Measurements from ENCODE around the gene BAIAP3.
A peak's percentile ranks its signal among the peaks of the same experiment; 100 is the strongest.

The BAIAP3 gene

GRCh38 chr16:1311738-1312466 is 21.5 kb upstream of the BAIAP3 start:
- Histone ChIP-seq H3K27ac (ENCODE audit: low read depth, low read length) (no peak overlapping the region), H3K9me3 (ENCODE audit: control insufficient read depth, insufficient read depth, low read length) (no peaks in the 10 kb centered on the region; the same call in 1 of the 2 replicates), H3K27me3 (ENCODE audit: control insufficient read depth, low read length) (no peaks in the 10 kb centered on the region), H3K9me2 (replicated peaks; ENCODE audit: control insufficient read depth, low read length) (no peaks in the 10 kb centered on the region), H3K79me2 (ENCODE audit: control insufficient read depth, low read length) (peaks cover 71% of the 10 kb centered on the region), H3K4me2 (ENCODE audit: low read length) (peak overlapping the region; percentile 92), H3F3A (ENCODE audit: control insufficient read depth, insufficient read depth) (no peaks in the 10 kb centered on the region; the same call in 1 of the 2 replicates), H3K4me1 (ENCODE audit: control insufficient read depth, low read length) (peaks cover 19% of the 10 kb centered on the region), H3K4me3 (ENCODE audit: low read length) (peak overlapping the region; percentile 93), H3K36me3 (ENCODE audit: control insufficient read depth, low read length) (peaks cover 69% of the 10 kb centered on the region), H4K20me1 (ENCODE audit: control insufficient read depth, insufficient read depth, low read depth, low read length) (peaks cover 35% of the 10 kb centered on the region)
- TF ChIP-seq EZH2phosphoT487 (IDR thresholded peaks at IDR 0.05; ENCODE audit: borderline replicate concordance, low read length) = no peak
- TF ChIP-seq, protein P1, sequence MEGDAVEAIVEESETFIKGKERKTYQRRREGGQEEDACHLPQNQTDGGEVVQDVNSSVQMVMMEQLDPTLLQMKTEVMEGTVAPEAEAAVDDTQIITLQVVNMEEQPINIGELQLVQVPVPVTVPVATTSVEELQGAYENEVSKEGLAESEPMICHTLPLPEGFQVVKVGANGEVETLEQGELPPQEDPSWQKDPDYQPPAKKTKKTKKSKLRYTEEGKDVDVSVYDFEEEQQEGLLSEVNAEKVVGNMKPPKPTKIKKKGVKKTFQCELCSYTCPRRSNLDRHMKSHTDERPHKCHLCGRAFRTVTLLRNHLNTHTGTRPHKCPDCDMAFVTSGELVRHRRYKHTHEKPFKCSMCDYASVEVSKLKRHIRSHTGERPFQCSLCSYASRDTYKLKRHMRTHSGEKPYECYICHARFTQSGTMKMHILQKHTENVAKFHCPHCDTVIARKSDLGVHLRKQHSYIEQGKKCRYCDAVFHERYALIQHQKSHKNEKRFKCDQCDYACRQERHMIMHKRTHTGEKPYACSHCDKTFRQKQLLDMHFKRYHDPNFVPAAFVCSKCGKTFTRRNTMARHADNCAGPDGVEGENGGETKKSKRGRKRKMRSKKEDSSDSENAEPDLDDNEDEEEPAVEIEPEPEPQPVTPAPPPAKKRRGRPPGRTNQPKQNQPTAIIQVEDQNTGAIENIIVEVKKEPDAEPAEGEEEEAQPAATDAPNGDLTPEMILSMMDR (IDR thresholded peaks at IDR 0.05; ENCODE audit: low read depth, low read length, poor library complexity, severe bottlenecking) = no peak

GRCh38 chr16:1312467-1312816 is 21.0 kb upstream of the BAIAP3 start:
- Histone ChIP-seq H3K27me3 (ENCODE audit: control insufficient read depth, low read length) (no peaks in the 10 kb centered on the region), H3K27ac (ENCODE audit: low read depth, low read length) (no peak overlapping the region), H4K20me1 (ENCODE audit: control insufficient read depth, insufficient read depth, low read depth, low read length) (peaks cover 39% of the 10 kb centered on the region), H3K4me1 (ENCODE audit: control insufficient read depth, low read length) (peaks cover 19% of the 10 kb centered on the region), H3K9me2 (replicated peaks; ENCODE audit: control insufficient read depth, low read length) (no peaks in the 10 kb centered on the region), H3K79me2 (ENCODE audit: control insufficient read depth, low read length) (peaks cover 76% of the 10 kb centered on the region), H3F3A (ENCODE audit: control insufficient read depth, insufficient read depth) (no peaks in the 10 kb centered on the region; the same call in 1 of the 2 replicates), H3K9me3 (ENCODE audit: control insufficient read depth, insufficient read depth, low read length) (no peaks in the 10 kb centered on the region; the same call in 1 of the 2 replicates), H3K4me3 (ENCODE audit: low read length) (no peak overlapping the region), H3K36me3 (ENCODE audit: control insufficient read depth, low read length) (peaks cover 74% of the 10 kb centered on the region), H3K4me2 (ENCODE audit: low read length) (peak overlapping the region; percentile 92; the same call in 1 of the 2 replicates)
- TF ChIP-seq EZH2phosphoT487 (IDR thresholded peaks at IDR 0.05; ENCODE audit: borderline replicate concordance, low read length) = no peak
- TF ChIP-seq, protein P1 (IDR thresholded peaks at IDR 0.05; ENCODE audit: low read depth, low read length, poor library complexity, severe bottlenecking) = no peak

DNA sequence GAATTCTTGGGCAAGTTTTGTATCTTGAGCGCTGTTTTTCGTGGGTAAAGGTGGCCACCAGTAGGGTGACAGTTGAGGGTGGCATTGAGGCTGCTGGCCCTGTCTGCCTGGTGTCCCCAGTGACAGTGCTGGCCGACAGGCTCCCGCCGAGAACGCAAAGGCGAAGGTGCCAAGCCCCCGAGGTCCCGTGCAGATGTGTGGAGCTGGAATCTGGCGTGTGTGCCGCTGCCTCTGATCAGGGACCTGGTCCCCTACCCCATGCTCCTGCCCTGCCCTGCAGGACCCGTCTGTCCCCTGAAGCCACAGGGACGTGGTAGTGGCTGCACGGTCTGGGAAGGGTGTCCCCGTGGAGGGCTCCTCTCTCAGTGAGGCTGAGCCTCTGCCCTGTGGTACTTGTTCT is 20.5 kb upstream of the BAIAP3 start:
- Histone ChIP-seq H3K27ac (ENCODE audit: low read depth, low read length) (no peak overlapping the region), H3K9me2 (replicated peaks; ENCODE audit: control insufficient read depth, low read length) (no peaks in the 10 kb centered on the region), H4K20me1 (ENCODE audit: control insufficient read depth, insufficient read depth, low read depth, low read length) (peaks cover 42% of the 10 kb centered on the region), H3K79me2 (ENCODE audit: control insufficient read depth, low read length) (peaks cover 81% of the 10 kb centered on the region), H3K9me3 (ENCODE audit: control insufficient read depth, insufficient read depth, low read length) (no peaks in the 10 kb centered on the region; the same call in 1 of the 2 replicates), H3K4me2 (ENCODE audit: low read length) (no peak overlapping the region), H3K36me3 (ENCODE audit: control insufficient read depth, low read length) (peaks cover 79% of the 10 kb centered on the region), H3F3A (ENCODE audit: control insufficient read depth, insufficient read depth) (no peaks in the 10 kb centered on the region; the same call in 1 of the 2 replicates), H3K4me1 (ENCODE audit: control insufficient read depth, low read length) (peaks cover 18% of the 10 kb centered on the region), H3K27me3 (ENCODE audit: control insufficient read depth, low read length) (no peaks in the 10 kb centered on the region), H3K4me3 (ENCODE audit: low read length) (no peak overlapping the region)
- TF ChIP-seq EZH2phosphoT487 (IDR thresholded peaks at IDR 0.05; ENCODE audit: borderline replicate concordance, low read length) = no peak
- TF ChIP-seq, protein P1 (IDR thresholded peaks at IDR 0.05; ENCODE audit: low read depth, low read length, poor library complexity, severe bottlenecking) = no peak

Data from DOHH2 (cell line).